NCI-H146 (cell line): ENCODE data around the gene RPS14.
"Not testable (repeated sequence)": the region's sequence is repeated elsewhere in the genome, so short reads cannot be mapped to it uniquely, and the experiment has no call there.

ENCODE experiments used
- DNase-seq: peaks from one replicate; lab custom pipeline; 2025; lab: John Stamatoyannopoulos, UW

Gene RPS14

DNA sequence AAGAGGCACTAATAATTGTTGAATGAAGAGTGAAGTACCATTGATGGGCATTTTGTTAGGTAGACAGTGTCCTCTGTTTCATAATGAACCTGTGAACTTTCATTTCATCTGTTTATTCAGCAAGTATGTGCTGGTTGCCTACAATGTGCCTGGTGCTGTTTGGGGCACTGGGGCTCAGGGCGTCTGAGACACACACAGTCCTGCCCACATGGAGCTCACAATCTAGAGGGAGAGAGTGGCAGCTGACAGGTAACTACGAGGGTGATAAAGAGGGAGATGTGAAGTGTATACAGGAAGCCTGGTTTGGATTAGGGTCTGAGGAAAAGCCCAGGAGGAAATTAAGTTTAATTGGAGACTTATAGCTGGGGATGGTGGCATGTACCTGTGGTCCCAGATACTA, 29.9 kb upstream of the RPS14 start:
- DNase-seq: no peak

DNA sequence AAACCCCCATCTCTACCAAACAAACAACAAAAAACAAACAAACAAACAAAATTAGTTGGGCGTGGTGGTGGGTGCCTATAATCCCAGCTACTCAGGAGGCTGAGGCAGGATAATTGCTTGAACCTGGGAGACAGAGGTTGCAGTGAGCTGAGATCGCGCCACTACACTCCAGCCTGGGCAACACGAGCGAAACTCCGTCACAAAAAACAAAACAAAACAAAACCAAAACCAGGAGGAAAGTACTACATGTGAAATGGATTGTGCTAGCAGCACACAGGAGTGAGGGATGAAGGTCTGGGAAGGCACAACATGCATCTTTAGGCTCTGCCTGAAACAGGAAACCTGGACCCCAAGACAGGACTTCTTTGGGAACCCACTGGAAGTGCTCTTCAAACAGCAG, 27.0 kb upstream of the RPS14 start:
- not testable (repeated sequence) for DNase-seq

DNA sequence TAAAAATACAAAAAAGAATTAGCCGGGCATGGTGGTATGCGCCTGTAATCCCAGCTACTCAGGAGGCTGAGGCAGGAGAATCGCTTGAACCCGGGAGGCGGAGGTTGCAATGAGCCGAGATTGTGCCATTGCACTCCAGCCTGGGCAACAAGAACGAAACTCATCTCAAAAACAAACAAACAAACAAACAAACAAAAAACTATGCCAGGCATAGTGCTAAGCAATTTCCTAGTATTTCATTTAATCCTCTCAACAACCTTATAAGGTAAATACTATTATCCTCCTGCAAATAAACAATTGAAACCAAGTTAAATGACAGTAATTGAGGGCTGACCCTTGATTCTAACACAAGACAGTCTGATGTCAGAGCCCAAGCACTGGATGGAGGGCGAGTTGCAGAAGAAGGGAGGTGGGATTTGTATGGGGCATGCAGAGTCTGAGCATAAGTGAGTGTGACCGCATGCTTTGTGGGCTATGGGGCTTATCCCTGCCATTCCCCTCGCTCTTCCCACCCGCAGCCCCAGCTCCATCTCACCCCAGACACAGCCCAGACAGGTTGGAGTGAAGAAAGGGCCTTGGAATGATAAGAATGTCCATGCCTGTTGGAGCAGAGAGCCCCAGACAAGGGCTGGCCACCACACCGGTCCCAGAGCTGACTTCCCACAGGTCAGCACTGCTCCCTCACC, 24.3 kb upstream of the RPS14 start:
- DNase-seq: no peak

- DNase-seq: no peak
These were observed 20.4 kb upstream of the RPS14 start for GRCh38 chr5:150469718-150470469.

DNA sequence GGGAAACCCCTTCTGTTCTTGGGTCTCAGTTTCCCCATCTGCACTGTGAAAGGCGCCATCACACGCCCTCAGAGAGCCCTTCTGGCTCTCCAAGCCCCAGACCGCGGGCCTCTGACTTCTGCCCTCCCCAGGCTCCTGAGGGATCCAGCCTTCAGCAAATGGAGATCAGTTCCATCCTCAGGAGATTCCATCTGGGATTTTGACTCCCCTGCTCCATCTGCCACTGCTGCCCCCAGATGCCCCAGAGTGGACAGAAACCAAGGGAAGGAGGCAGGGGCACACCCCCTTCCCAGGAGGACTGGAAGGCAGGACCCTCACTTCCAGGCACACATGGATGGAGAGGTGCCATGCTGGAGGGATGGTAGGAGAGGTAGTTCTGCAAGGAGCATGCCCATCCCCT, 18.7 kb upstream of the RPS14 start:
- DNase-seq: no peak

DNA sequence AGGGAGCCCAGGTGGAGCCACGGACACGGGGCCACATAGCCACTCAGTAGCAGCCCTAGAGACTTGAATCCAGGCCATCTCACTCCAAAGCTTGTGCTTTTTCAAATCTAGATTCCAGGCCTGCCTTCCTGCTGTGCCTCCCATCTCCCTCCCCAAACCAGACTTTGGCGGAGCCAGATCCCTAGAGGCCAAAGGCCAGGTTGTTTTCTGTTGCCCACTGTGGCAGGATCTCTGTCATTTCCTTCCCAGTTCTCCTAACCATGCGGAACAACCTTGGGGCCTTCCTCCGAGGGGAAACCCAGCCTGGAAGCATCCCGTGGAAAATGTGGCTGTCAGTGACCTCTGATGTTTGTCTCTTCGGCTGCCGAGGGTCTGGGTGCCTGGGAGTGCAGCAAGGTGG, 16.4 kb upstream of the RPS14 start:
- DNase-seq: no peak

DNA sequence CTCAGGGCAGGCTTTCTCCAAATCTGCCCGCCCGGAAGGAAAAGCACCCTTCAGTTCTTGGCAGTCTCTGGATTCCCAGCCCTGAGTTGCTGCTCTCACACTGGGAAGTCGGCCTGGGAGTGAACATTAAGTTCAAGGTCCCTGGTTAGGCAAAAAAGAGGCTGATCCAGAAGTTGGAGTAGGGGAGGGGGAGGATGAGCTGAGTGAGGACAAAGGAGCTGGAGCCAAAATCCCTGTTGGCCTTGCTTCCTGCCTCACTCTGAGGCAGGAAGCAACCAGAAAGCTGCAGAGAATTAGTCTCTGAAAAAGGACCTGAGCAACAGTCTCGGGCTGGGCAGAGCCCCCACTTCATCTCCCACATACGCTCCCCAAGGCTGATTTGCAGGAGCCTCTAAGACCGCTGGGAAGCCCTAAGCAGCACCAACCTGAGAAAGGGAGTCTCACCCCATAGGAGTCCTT, 15.0 kb upstream of the RPS14 start:
- DNase-seq: no peak

GRCh38 chr5:150461231-150461630, 11.7 kb upstream of the RPS14 start:
- DNase-seq: peak; percentile 84

GRCh38 chr5:150460781-150461180, 11.2 kb upstream of the RPS14 start:
- no peak for DNase-seq

GRCh38 chr5:150458802-150459557, 9.4 kb upstream of the RPS14 start:
- DNase-seq: peak; percentile 68

- DNase-seq: no peak
These were observed 8.2 kb upstream of the RPS14 start for GRCh38 chr5:150457562-150458240.

DNA sequence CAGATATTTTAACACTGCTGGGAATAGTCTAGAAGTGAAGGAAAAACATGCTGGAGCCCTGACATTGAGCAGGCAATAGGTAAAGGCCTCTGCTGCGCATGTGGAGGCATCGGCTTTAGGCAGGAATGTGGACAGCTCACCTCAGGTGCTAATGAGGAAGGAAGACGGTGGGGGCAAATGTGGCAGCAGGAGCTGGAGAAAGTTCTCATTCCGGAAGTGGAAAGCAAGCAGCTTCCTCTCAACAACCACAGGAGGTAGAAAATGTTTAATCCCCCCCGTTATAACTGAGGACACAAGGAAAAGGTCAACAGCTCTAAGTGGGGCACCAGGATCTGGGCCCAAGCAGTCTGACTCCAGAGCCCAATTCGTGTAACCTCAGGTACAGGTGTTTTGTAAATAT, 7.6 kb upstream of the RPS14 start:
- DNase-seq: no peak

GRCh38 chr5:150454492-150455229, 5.1 kb upstream of the RPS14 start:
- DNase-seq: no peak

GRCh38 chr5:150454027-150454426, 4.5 kb upstream of the RPS14 start:
- DNase-seq: not testable (repeated sequence)

- DNase-seq: no peak
These were observed 3.4 kb upstream of the RPS14 start for GRCh38 chr5:150452914-150453313.

GRCh38 chr5:150451594-150451993, 2.1 kb upstream of the RPS14 start:
- no peak for DNase-seq

DNA sequence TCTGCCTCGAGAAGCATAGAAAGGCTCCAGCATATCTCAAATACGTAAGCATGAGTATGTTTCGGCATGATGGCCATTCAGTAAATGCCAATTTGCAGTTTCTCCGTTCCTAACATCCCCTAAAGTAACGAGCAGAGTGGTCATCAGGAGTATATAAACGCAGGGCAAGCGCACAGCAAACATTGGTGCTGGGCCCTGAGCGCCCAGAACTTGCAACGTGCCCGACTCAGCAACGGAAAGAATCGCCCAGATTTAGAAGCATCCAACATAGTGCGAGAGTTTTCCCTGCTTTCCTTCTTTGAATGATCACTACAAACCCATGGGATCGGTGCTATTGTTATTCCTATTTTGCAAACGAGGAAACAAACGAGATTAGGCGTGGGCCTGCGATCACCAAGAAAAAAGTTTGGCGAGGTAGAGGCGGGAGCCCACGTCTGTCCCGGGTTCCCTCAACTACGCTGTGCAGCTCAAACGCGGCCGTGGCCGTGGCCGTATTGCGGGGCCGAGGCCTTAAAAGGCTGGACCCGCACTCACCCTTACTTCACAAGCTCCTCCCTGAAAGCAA, 505 bp downstream of the RPS14 start:
- DNase-seq: no peak

GRCh38 chr5:150448334-150448733, 1.2 kb downstream of the RPS14 start:
- DNase-seq: no peak

DNA sequence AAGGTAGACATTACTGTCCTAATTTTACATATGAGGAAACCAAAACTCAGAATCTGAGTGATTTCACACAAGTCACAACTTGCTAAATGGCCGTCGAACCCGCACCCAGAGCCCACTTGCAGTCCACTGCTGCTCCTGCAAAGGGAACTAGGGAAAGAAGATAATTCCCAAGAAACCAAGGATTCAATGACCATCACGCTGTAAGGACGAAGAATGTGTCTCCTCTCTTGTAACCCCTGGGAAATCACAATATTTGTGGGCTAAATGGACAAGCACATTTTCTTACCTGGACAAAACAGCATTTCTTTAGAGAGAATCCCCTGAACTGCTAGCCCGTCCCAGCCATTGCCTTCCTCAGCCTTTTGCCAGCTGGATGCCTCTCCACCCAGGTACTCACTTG, 2.4 kb downstream of the RPS14 start:
- DNase-seq: no peak

- no peak for DNase-seq
These were observed 3.0 kb downstream of the RPS14 start for GRCh38 chr5:150446583-150446982.

- no peak for DNase-seq
These were observed 3.5 kb downstream of the RPS14 start for GRCh38 chr5:150446088-150446487.
